DMS 273 treated with DMSO at 0.1 percent for 48 hours (cell line): Measurements from ENCODE around the gene ARHGAP44.

Experiments
- DNase-seq: peaks from one replicate; lab custom pipeline; 2025; lab: John Stamatoyannopoulos, UW

Gene ARHGAP44

GRCh38 chr17:12995106-12995895 lies 206.0 kb downstream of the ARHGAP44 start:
- DNase-seq, result no peak

DNA sequence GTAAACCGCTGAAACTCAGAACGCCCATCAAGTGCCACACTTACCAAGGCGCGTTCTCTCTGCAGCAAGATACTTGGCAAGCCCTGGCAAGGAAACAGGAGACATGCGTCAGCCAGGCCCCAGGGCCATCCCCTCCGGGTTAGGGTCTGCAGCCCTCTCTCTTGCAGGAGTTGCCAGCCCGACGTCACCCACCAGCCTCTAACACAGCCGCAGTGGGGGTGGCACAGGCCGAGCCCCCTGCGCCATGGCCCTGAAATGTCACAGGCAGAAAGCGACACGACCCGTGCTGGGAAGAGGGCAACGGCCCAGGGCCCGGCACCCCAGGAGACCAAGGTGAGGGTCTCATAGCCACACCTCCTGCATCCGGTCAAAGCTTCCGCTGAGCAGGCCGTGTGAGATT lies 206.6 kb downstream of the ARHGAP44 start:
- DNase-seq, result no peak

- DNase-seq, result no peak
Measured at GRCh38 chr17:12996357-12996756, 207.1 kb downstream of the ARHGAP44 start.

DNA sequence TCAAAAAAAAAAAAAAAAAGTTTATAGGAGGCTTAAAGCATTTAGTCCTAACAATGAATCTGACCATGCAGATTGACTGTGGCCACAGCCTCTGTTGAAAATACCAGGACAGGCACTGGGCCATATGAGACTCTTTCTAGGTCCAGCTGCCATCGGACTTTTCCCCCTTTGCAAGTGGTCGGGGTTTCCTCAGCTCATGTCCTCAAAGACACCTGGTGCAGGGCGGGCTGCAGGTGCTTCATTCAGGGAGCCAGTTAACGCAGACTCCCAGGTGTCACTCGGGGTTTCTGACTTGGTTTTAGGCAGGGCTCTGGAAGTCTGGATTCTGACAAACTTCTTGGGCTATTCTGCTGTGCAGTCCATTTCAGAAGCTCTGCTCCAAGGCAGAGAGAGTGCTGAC lies 207.6 kb downstream of the ARHGAP44 start:
- DNase-seq, result no peak

- DNase-seq, result no peak
Measured at GRCh38 chr17:12998461-12998860, 209.2 kb downstream of the ARHGAP44 start.

DNA sequence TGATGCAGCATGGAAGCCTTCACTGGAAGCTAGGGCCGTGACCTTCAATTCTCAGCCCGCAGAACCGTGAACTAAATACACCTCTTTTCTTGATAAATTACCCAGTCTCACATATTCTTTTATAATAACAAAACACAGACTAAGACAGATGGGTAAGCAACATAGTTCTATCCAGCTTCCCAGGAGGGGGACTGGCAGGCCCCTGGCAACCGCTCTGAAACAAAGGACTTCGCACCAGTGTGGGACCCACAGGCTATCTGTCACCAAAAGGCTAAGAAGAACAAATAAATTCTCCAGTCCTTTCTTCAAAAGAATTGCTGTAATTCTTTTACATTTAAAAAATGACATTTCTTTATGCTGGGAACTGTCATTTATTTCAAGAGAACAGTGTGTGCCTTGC lies 209.6 kb downstream of the ARHGAP44 start:
- DNase-seq, result no peak

DNA sequence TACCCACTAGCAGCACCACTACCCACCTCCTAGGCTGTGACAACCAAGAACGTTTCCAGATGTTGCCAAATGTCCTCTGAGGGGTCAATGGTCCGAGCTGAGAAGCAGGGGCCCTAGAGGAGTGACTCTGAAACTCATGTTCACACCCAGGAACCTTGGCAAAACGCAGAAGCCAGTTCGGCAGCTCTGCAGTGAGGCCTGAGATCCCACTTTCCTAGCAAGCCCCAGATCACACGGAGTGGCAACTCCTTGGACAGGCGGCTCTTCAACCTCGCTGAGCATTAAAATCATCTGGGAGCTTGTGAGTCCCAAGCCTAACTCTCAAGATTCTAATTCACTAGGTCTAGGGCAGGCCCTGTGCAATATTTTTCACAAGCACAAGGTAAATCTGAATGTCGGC lies 211.3 kb downstream of the ARHGAP44 start:
- no peak for DNase-seq

GRCh38 chr17:13001991-13002615 lies 212.8 kb downstream of the ARHGAP44 start:
- DNase-seq, result no peak

- no peak for DNase-seq
Measured at GRCh38 chr17:13002761-13003453, 213.6 kb downstream of the ARHGAP44 start.

DNA sequence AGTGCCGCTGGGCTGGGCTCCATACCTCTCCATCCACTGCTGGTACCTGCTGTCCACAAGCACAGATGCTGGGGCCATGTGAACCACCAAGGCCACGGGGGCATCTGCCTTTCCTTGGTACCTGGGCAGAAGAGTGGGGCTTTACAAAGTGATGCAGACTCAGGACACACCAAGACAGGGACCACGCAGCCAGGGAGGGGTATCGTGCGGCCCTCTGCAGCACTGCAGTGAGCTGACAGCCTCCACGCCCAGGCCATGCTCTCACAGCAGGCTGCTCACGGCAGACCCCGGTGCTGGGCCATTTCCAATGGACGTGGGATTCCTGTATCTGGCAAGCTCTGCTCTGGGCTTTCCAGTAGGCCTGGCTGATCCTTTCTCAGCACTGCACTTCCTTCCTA lies 214.2 kb downstream of the ARHGAP44 start:
- DNase-seq, result no peak

DNA sequence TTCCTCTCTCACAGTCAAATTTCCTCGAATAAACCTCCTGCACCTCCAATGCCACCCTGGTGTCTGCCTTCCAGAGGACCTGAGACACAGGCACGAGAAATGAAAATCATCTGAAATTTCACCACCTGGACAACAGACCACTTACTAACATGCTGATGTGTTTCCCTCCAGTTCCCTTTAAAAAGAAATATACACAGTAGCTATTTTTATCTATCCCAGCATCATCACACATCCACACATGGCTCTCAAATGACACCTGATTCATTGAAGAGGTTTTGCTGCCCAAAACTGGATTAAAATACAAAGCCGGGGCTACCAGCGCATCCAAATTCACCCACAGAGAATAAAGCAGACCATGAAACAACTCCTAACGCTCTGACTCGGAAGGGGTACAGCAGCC lies 214.6 kb downstream of the ARHGAP44 start:
- no peak for DNase-seq

GRCh38 chr17:13004336-13004735 lies 215.0 kb downstream of the ARHGAP44 start:
- DNase-seq, result no peak

DNA sequence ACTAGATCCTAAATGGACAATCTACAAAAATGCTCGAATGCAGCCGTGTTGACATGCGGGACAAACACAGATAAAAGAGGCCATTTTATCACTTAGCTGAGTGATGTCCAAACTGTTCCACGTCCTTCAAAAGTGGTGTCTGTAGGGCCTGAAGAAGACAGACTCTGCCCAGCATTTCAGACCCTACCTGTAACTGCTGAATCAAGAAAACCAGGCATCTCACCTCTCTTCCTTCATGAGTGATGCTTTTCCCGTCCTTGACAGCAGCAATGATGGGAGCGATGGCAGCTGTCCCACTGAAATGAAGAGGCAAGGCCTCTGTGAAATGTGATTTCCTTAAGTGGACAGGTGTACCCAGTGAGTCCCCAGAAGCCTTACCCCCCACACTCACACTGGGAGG lies 216.2 kb downstream of the ARHGAP44 start:
- no peak for DNase-seq

GRCh38 chr17:13008461-13008860 lies 219.2 kb downstream of the ARHGAP44 start:
- DNase-seq, result no peak

DNA sequence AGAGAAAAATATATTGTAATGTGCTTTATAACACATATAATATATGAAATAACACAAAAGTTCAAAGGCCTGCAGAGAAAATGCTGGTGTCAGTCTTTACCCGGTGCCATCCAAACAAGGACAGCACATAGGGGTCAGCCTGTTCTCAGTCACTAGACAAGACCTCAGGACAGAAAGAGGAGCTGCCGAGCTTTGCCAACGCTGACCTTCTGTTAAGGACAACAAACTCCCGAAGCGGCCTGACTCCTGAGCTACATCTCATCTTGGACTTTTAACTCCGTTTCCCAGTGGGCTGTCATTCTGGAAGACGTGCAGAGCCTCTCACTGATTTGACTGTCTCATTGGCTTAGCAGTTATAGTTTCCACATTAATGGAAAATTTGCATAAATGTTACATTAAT lies 221.7 kb downstream of the ARHGAP44 start:
- DNase-seq, result no peak

- DNase-seq, result no peak
Measured at GRCh38 chr17:13014801-13015200, 225.5 kb downstream of the ARHGAP44 start.

DNA sequence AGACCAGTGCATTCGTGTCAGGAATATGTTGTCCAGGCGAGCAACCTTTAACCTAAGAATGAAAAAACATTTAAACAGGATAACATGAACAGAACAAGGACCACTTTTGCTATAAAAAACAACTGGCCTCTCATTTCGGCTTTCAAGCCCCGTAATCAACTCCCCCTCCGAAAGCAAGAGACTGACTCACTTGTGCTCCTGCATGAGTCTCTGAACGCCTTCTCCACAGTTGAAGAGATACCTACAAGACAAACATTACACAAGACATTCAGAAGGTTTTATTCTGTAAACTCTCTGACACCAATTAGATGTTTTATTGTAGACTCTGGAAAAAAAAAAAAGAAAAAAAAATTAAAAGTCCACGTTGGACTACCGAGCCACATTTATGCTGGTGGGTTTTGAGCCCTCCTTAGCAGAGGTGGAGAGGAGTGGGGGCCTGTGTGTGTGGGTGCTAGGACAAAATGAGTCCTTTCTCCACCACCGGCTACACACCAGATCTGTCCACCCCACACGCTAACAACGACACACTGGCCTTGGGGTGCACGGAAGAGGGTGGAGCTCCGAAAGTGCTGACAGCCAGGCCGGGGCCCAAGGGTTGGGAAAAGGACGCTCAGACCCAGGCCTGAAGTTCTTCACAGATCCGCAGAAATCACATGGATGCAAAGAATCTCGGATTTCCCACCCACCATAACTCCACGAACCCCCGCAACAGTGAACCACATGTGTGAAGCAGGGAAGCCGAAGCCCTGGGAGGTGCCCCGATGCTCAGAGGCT lies 227.8 kb downstream of the ARHGAP44 start:
- DNase-seq, result no peak

DNA sequence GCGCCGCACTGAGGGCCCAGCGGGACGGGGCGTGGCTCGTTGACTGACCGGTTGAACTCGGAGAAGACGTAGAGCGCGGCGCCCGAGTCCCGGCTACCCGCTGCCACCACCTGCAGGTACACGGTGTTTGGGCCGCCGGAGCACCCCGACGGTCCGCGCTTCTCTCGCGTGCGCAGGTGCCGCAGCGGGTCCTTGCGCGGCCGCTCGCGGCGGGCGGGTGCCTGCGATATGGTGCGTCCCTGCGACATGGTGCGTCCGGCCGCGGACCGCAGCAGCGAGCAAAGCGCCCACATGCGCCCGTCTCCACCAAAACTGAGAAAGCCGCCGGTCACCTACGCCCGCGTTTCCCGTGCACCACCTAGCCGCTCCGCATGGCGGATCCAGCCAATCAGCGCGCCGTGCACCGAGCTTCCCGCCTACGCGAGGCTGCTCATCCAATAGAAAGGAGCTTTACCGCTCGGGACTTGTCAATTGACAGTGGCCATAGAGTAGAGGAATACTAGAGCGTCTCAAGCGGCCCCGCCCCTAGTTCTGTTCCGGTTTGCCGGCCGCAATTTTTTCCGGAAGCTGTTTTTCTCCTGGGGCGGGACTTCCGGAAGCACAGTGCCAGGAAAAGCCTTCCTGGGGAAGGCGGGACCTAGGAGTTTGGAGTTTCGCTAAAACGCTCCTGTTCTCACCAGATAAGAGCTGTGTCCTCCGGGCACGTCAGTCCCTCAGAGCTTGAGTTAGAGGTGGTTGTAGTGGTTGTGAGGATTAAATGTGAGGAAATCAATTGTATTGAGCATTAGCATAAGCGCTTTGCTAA lies 228.6 kb downstream of the ARHGAP44 start, which contains the start of gene ELAC2:
Gene ELAC2 (minus strand): TSS at position 373 of the 805 bp plus-strand sequence. CDS start 80 bp downstream, at position 293.
- peak; percentile 97 for DNase-seq

DNA sequence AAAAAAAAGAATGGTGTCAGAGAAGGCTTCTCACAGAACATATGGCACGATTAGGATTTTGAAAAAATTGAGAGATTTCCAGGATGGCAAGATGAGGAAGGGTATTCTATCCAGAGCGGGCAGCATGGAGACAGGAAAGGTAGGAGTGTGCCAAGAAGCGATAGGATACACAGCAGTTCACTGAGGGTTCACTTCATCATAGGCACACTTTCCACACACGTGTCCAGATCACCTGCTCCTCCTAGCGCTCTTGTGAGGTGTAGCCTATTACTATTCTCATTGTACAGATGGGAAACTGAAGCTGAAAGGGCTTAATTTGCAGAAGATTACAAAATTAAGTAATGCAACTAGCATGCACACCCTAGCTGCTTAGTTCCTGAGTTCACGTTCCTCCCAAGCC lies 234.7 kb downstream of the ARHGAP44 start:
- DNase-seq, result no peak

GRCh38 chr17:13024526-13025257 lies 235.4 kb downstream of the ARHGAP44 start:
- DNase-seq, result peak; percentile 33

DNA sequence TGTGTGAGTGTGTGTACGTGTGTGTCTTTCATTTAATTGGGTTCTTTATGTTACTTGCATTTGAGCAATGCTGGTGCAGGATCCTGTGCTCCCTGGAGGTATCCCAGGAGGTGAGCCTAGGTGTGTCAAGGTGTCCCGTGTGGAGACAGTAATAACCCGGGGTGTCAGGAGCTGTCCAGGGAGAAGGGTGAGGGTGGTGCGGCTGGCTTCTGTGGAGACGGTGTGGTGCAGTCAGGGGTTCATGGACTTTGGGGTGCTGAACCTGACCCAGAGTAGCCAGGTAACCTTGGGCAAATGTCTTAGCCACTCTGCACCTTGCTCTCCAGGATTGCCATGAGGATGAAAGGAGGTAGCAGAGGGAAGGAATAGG lies 235.9 kb downstream of the ARHGAP44 start:
- DNase-seq, result no peak
